ENCODE results near the gene SUN5. TPM values are rescaled to one million over a fixed set of nuclear protein-coding genes. Genes with fewer than 3 reads are reported as not detected.

SUN5 gene
- total RNA-seq, 1 donor: not detected

- H3K4me3 ChIP-seq (ENCODE audit: low read depth, low read length): no peak overlapping the region
- TF ChIP-seq, protein P1, sequence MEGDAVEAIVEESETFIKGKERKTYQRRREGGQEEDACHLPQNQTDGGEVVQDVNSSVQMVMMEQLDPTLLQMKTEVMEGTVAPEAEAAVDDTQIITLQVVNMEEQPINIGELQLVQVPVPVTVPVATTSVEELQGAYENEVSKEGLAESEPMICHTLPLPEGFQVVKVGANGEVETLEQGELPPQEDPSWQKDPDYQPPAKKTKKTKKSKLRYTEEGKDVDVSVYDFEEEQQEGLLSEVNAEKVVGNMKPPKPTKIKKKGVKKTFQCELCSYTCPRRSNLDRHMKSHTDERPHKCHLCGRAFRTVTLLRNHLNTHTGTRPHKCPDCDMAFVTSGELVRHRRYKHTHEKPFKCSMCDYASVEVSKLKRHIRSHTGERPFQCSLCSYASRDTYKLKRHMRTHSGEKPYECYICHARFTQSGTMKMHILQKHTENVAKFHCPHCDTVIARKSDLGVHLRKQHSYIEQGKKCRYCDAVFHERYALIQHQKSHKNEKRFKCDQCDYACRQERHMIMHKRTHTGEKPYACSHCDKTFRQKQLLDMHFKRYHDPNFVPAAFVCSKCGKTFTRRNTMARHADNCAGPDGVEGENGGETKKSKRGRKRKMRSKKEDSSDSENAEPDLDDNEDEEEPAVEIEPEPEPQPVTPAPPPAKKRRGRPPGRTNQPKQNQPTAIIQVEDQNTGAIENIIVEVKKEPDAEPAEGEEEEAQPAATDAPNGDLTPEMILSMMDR (IDR thresholded peaks at IDR 0.05; ENCODE audit: insufficient read depth, low read length): no peak
- DNase-seq (ENCODE audit: low read depth): no peak
These were observed 29.1 kb upstream of the SUN5 start for GRCh38 chr20:33033381-33033780.

DNA sequence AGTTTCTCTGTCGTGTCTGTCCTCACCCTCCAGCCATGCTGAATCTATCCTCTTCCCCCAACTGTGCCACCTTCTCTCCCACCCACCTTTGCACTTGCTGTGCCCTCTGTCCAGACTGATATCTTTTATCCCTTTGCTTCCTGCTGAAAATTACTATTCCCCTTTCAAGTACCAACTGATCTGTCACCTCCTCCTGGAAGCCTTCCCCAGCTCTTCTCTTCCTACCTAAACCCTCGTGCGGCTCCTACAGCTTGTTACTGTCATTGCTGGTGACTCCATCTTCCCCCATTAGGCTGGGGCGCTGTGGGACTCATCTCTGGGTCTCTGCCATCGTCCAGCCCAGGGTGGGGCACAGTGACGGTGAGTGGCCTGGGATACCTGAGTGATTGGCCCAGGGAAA is 28.3 kb upstream of the SUN5 start:
- TF ChIP-seq, protein P1 (IDR thresholded peaks at IDR 0.05; ENCODE audit: insufficient read depth, low read length): no peak
- DNase-seq (ENCODE audit: low read depth): no peak
- H3K4me3 ChIP-seq (ENCODE audit: low read depth, low read length): no peak overlapping the region

- no peak for DNase-seq (ENCODE audit: low read depth)
- no peak within 1 kb of the TSS for H3K4me3 ChIP-seq (ENCODE audit: low read depth, low read length)
- TF ChIP-seq, protein P1 (IDR thresholded peaks at IDR 0.05; ENCODE audit: insufficient read depth, low read length): no peak
These were observed 27.3 kb upstream of the SUN5 start, which contains the start of gene BPIFB6 for GRCh38 chr20:33031531-33031930. TSS of gene BPIFB6 (plus strand) at chr20:33031648. CDS start at chr20:33031648, 0 bp downstream.

DNA sequence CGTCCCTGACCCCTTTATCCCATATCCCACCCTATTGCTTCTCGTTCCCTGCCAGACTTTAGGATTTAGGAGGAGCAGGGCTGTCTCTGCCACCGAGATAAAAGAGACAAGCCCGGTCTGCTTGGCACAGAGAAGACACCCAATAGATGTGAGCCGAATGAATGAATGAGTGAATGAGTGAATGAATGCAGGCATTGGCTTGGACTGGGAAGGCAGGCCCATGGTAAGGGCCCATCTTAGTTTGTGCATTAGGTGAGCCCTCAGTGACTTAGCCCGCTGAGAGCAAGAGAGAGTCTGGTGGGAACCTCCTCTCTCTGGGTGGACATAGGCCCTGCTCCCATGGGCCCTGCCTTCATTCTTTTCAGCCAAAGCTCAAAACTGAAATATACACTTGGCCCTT is 26.3 kb upstream of the SUN5 start:
- H3K4me3 ChIP-seq (ENCODE audit: low read depth, low read length): no peak overlapping the region
- TF ChIP-seq, protein P1 (IDR thresholded peaks at IDR 0.05; ENCODE audit: insufficient read depth, low read length): no peak
- DNase-seq (ENCODE audit: low read depth): no peak

DNA sequence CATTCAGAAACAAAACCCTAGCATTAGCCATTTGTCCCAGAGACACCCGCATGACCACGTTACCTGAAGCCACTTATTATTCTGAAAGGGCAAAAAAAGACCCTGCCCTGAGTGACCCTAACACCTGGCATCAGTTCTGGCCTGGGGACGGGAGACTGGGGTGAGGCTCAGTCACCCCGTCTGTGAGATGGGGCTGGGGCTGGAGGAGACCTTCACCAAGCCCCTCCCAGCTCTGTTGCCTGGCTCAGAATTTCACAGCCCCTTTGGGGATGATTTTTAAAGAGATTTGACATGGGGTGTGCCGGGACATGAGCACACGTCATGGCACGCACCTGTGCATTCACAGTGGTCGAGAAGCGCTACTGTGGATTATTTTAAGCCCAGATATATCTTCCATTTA is 25.8 kb upstream of the SUN5 start:
- DNase-seq (ENCODE audit: low read depth): no peak
- TF ChIP-seq, protein P1 (IDR thresholded peaks at IDR 0.05; ENCODE audit: insufficient read depth, low read length): no peak
- H3K4me3 ChIP-seq (ENCODE audit: low read depth, low read length): no peak overlapping the region

DNA sequence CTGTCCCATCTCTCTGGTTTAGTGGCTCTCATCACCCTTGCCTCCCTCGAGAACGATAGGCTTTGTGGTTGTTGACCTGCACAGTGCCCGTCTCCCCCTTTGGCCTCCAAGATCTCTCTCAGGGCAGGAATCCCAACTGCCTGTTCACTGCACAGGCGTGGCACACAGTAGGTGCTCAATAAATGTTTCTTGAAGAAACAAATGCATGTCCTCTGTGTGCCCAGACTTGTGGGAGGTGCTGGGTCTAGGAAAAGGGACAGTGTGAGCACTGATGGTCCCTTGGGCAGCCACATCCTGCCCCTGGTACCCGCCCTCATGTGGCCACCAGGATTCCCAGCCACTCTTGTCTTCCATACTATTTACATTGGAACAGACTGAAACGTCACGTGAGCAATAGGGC is 24.6 kb upstream of the SUN5 start:
- H3K4me3 ChIP-seq (ENCODE audit: low read depth, low read length): no peak overlapping the region
- TF ChIP-seq, protein P1 (IDR thresholded peaks at IDR 0.05; ENCODE audit: insufficient read depth, low read length): no peak
- DNase-seq (ENCODE audit: low read depth): no peak
